GM06990 (cell line): ENCODE measurements around the gene WFDC6.

ENCODE experiments used
- DNase-seq: peaks from one replicate; pipeline ENCODE4 v3.0.0-alpha.2; 2011; ENCODE audit not compliant: insufficient read length; ENCODE audit errors: extremely low read depth
- H3K27me3 ChIP-seq: replicated peaks from 2 replicates; pipeline ENCODE4 v1.6.0; 2011; ENCODE audit warnings: low read length; ENCODE audit not compliant: control insufficient read depth, insufficient read depth
- H3K36me3 ChIP-seq: 2 replicates; pipeline ENCODE4 v1.5.1; 2011; ENCODE audit warnings: low read length; ENCODE audit not compliant: control insufficient read depth, insufficient read depth
- H3K4me3 ChIP-seq: replicated peaks from 2 replicates; pipeline ENCODE4 v1.5.1; 2011; ENCODE audit warnings: low read depth, mild to moderate bottlenecking, control low read depth, low read length
- TF ChIP-seq, protein P1 (sequence below): IDR thresholded peaks from 2 replicates; pipeline ENCODE4 v1.5.1; 2011; ENCODE audit warnings: low read length, control low read depth, mild to moderate bottlenecking, inconsistent platforms; ENCODE audit not compliant: insufficient read depth, poor library complexity, severe bottlenecking

Gene WFDC6

DNA sequence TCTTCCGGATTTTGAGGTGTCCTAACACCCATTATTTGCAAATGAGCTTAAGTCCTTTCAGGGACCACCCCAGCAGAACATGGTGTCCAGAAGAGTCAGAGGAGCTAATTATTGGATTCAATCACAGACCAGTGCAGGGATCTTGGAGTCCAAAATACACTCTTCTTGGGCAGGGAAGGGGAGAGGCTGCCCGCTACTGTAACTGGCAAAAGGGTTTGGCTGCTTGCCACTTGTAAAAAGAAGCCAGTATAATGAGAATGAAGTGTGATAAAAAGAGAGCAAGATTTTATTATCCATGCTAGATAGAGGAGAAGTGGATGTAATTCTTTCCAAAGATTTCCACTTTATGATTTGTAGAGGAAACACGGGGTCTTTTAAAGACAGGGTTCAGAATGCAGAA, 43.1 kb downstream of the WFDC6 start:
- Histone ChIP-seq H3K36me3 (no peaks in the 10 kb centered on the region), H3K27me3 (no peaks in the 10 kb centered on the region; the same call in none of the 2 replicates), H3K4me3 (no peak overlapping the region)
- TF ChIP-seq, protein P1, sequence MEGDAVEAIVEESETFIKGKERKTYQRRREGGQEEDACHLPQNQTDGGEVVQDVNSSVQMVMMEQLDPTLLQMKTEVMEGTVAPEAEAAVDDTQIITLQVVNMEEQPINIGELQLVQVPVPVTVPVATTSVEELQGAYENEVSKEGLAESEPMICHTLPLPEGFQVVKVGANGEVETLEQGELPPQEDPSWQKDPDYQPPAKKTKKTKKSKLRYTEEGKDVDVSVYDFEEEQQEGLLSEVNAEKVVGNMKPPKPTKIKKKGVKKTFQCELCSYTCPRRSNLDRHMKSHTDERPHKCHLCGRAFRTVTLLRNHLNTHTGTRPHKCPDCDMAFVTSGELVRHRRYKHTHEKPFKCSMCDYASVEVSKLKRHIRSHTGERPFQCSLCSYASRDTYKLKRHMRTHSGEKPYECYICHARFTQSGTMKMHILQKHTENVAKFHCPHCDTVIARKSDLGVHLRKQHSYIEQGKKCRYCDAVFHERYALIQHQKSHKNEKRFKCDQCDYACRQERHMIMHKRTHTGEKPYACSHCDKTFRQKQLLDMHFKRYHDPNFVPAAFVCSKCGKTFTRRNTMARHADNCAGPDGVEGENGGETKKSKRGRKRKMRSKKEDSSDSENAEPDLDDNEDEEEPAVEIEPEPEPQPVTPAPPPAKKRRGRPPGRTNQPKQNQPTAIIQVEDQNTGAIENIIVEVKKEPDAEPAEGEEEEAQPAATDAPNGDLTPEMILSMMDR, result no peak
- DNase-seq, result no peak

DNA sequence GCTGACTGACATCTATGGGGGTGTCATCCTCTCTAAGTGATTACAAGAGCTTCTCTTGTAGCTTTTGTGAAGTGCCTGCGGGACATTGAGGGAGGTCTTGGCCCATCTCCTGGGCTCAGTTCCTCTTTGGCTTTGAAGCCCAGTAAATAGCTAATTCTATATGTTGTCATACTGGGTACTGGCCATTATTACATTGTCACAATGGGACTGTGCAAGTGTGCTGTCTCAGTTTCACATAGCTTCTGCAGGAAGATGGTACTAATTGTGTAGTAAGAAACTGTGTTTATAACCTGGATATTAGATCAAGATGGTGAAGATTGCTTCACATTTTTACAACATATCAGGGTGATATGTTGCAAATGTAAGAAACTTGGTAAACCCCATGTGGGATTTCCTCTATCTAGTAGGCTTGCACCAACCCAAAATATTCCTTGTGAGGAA, 43.8 kb downstream of the WFDC6 start:
- no peaks in the 10 kb centered on the region for H3K36me3 ChIP-seq
- no peak for DNase-seq
- no peaks in the 10 kb centered on the region; the same call in none of the 2 replicates for H3K27me3 ChIP-seq
- TF ChIP-seq, protein P1, result no peak
- H3K4me3 ChIP-seq, result no peak overlapping the region

DNA sequence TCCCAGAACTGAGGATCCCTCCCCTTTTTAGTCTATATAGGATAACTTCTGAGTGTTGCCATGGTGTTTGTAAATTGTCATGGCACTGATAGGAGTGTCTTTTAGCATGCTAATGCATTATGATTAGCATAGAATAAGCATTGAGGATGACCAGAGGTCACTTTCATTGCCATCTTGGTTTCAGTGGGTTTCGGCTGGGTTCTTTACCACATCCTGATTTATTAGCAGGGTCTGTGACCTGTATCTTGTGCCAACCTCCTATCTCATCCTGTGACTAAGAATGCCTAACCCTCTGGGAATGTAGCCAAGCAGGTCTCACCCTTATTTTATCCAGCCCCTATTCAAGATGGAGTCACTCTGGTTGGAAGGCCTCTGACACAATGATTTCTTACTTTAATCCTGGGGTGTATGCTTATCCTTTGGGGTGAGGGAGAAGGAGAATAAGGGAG, 50.2 kb downstream of the WFDC6 start:
- Histone ChIP-seq H3K27me3 (no peaks in the 10 kb centered on the region; the same call in none of the 2 replicates), H3K4me3 (no peak overlapping the region)
- DNase-seq, result no peak

DNA sequence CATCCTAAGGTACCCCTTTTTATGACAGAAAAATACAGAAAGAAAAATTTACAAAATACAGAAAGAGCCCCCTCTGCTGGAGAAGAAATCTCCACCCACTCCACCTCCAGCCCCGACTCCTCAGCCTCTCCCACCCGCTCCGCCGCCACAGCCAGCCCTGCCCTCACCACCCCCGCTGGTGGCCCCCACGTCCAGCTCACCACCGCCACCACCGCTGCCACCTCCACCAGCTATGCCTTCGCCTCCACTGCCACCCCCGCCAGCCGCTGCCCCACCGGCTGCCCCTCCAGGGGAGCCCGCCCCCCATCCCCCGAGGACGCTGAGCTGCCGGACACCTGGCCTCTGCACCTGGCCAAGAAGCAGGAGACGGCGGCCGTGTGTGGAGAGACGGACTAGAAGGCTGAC, 52.0 kb downstream of the WFDC6 start:
- TF ChIP-seq, protein P1, result peak; percentile 18
- Histone ChIP-seq H3K27me3 (no peaks in the 10 kb centered on the region; the same call in none of the 2 replicates), H3K36me3 (no peaks in the 10 kb centered on the region), H3K4me3 (no peak overlapping the region)
- DNase-seq, result no peak

More for the DNA sequence above, 50.2 kb downstream of the WFDC6 start:
- TF ChIP-seq, protein P1, result no peak
- no peaks in the 10 kb centered on the region for H3K36me3 ChIP-seq

DNA sequence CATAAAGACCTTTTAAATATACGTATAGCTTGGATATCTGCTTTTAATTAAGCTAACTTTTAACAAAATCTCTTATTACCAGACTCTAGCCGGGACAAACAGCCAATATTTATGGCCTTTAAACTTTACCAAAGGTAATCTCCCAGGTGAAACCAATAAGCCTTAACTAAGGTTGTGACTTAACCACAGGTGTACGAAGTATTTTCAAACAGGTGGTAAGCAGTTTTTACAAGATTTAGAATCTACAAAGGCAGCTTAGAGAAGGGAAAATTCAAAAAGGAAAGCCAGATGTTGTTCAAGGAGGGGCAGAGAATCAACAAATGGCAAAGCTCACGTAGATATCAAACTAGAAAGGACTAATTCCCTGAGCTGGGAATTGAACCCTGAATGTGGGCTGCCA, 53.9 kb downstream of the WFDC6 start:
- no peak for DNase-seq
- Histone ChIP-seq H3K27me3 (no peaks in the 10 kb centered on the region; the same call in none of the 2 replicates), H3K36me3 (no peaks in the 10 kb centered on the region), H3K4me3 (no peak overlapping the region)
- TF ChIP-seq, protein P1, result no peak

DNA sequence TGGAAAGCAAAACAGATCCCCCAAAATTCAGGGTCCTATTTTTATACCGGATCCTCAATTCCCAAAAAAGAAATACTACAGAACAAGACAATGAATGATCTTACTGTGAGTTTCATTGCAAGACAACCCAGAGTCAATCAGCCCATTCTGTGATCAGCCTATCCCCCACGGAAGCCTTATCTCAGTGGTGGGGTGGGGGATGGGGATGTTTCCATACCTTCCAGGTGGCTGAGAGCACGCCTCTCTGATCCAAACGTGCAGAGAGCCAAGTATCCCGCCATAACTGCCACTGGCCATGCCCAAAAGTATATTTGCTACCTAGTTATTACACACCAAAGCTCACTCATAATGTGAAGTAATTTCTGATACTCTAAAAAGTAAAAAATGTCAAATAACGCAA, 54.6 kb downstream of the WFDC6 start:
- H3K27me3 ChIP-seq, result no peaks in the 10 kb centered on the region; the same call in none of the 2 replicates
- no peaks in the 10 kb centered on the region for H3K36me3 ChIP-seq
- no peak for DNase-seq
- TF ChIP-seq, protein P1, result no peak
- no peak overlapping the region for H3K4me3 ChIP-seq
